ENCODE data around the gene PLEKHF1. TPM values are rescaled to one million over a fixed set of nuclear protein-coding genes. Genes with fewer than 3 reads are reported as not detected.

Gene PLEKHF1
- total and polyA plus RNA-seq, 7 donors: 1.2 to 34.6 (median 19.4) TPM

DNA sequence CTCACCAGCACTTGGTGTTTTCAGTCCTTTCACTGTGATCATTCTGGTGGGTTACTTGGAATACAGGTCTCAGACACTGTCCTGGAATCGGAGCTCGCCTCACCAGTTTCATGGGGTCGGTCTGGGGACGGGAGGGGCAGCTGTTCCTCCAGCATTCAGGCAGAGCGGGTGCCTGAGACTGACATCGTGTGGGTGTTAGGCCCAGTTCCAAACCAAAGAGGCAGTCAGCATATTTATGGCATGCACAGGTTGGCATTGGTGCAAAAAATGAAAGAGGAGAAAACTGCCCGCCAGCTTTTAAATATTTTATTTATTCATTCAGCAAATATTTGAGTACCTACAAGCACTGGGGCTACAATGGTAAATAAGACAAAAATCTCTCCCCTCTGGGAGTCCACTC is 20.1 kb downstream of the PLEKHF1 start:
- peak overlapping the region in 1 of 4 donors; percentile 26 for H3K27ac ChIP-seq
- WGBS, 2 donors: 74 to 86% methylated on average over 7 of the region's 7 CpGs

DNA sequence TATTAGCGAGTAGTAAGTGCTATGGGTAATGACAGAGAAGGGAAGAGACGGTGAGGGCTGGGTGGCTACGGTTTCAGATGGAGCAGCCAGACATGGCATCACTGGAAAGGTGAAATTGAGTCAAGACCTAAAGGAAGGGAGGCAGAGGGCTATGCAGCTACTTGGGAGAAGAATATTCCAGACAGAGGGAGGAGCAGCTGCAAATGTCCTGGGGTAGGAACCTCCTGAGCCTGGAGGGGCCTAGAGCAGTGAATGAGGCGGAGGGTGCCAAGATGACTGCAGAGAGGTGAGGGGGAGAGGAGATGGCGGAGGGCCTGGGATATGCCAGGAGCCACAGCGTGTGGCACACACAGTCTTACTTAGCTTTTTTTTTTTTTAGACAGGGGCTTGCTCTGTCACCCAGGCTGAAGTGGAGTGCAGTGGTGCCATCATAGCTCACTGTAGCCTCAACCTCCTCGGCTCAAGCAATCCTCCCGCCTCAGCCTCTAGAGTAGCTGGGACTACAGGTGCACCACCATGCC is 21.1 kb downstream of the PLEKHF1 start:
- TF ChIP-seq POLR2A (IDR thresholded peaks at IDR 0.05) (no peak), EP300 (IDR thresholded peaks at IDR 0.05) (no peak), CTCF (IDR thresholded peaks at IDR 0.05) (no peak), POLR2AphosphoS5 (IDR thresholded peaks at IDR 0.05) (no peak)
- WGBS, 2 donors: 91 to 94% methylated on average over 8 of the region's 8 CpGs
- Histone ChIP-seq H3K9me3 (peaks cover 0 to 6% (median 2%) of the 10 kb centered on the region in 4 donors), H3K4me1 (peaks cover 0 to 25% (median 21%) of the 10 kb centered on the region in 4 donors), H3K36me3 (no peaks in the 10 kb centered on the region), H3K4me3 (no peak overlapping the region), H3K27ac (peak overlapping the region in 2 of 4 donors; percentile 55 to 58), H3K27me3 (no peaks in the 10 kb centered on the region)
- intact Hi-C loops (cut with DNase I): no loop called here
- DNase-seq: no peak

More for the DNA sequence above, 20.1 kb downstream of the PLEKHF1 start:
- TF ChIP-seq EP300 (IDR thresholded peaks at IDR 0.05) (no peak), POLR2AphosphoS5 (IDR thresholded peaks at IDR 0.05) (no peak), POLR2A (IDR thresholded peaks at IDR 0.05) (no peak), CTCF (IDR thresholded peaks at IDR 0.05) (no peak)
- DNase-seq: no peak
- Histone ChIP-seq H3K36me3 (no peaks in the 10 kb centered on the region), H3K27me3 (no peaks in the 10 kb centered on the region), H3K4me1 (peaks cover 0 to 31% (median 30%) of the 10 kb centered on the region in 4 donors), H3K4me3 (no peak overlapping the region), H3K9me3 (peaks cover 0 to under 1% (median 0%) of the 10 kb centered on the region in 4 donors)
- intact Hi-C loops (cut with DNase I): no loop called here

- TF ChIP-seq EP300 (IDR thresholded peaks at IDR 0.05) (no peak), POLR2AphosphoS5 (IDR thresholded peaks at IDR 0.05) (peak in 3 of 4 donors; percentile 27 to 41 (median 27)), CTCF (IDR thresholded peaks at IDR 0.05) (no peak)
- intact Hi-C loops (cut with DNase I): no loop called here
- 78 to 85% methylated on average over 17 of the region's 17 CpGs for WGBS, 2 donors
- Histone ChIP-seq H3K4me1 (peaks cover 0 to 14% (median 10%) of the 10 kb centered on the region in 4 donors), H3K27me3 (no peaks in the 10 kb centered on the region), H3K36me3 (no peaks in the 10 kb centered on the region), H3K27ac (peak overlapping the region; percentile 6 to 58 (median 44)), H3K4me3 (peak overlapping the region in 1 of 4 donors; percentile 4), H3K9me3 (peaks cover 0 to 6% (median 2%) of the 10 kb centered on the region in 4 donors)
- peak; percentile 86 for DNase-seq
Observed at GRCh38 chr19:29687244-29687896, 22.1 kb downstream of the PLEKHF1 start.

DNA sequence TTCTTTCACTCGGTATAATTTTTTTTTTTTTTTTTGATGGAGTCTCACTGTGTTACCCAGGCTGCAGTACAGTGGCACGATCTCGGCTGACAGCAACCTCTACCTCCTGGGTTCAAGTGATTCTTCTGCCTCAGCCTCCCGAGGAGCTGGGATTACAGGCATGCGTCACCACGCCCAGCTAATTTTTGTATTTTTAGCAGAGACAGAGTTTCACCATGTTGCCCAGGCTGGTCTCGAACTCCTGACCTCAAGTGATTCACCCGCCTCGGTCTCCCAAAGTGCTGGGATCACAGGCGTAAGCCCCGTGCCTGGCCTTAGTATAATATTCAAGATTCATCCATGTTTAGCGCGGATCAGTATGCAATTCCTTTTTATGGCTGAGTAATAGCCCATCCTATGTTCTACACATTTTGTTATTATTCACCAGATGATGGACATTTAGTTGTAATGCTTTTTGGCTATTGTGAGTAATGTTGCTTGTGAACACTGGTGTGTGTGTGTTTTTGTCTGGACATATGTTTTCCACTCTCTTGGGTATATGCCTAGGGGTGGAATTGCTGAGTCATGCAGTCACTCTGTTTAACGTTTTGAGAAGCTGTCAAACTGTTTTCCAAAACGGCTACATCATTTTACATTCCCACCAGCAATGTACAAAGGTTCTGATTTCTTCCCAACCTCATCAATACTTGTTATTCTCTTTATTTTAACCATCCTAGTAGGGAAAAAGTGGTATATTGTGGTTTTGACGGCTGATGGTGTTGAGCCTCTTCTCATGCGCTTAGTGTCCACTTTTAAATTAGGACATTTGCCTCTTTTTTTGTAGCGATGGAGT is 22.9 kb downstream of the PLEKHF1 start:
- no peaks in the 10 kb centered on the region for H3K36me3 ChIP-seq
- WGBS, 2 donors: 71 to 73% methylated on average over 18 of the region's 18 CpGs
- DNase-seq: no peak
- intact Hi-C loops (cut with DNase I): no loop called here
- peak overlapping the region in 1 of 4 donors; percentile 8 for H3K27ac ChIP-seq
- TF ChIP-seq POLR2A (IDR thresholded peaks at IDR 0.05): no peak
- TF ChIP-seq EP300 (IDR thresholded peaks at IDR 0.05): no peak
- peak in 1 of 4 donors; percentile 35 for TF ChIP-seq POLR2AphosphoS5 (IDR thresholded peaks at IDR 0.05)
- no peak for TF ChIP-seq CTCF (IDR thresholded peaks at IDR 0.05)
- H3K27me3 ChIP-seq: no peaks in the 10 kb centered on the region
- peaks cover 0 to 6% (median 2%) of the 10 kb centered on the region in 4 donors for H3K9me3 ChIP-seq
- H3K4me3 ChIP-seq: no peak overlapping the region
- H3K4me1 ChIP-seq: peaks cover 0 to 11% (median 7%) of the 10 kb centered on the region in 4 donors
